ENCODE measurements around the gene KRTAP24-1. TPM values are rescaled to one million over a fixed set of nuclear protein-coding genes. Genes with fewer than 3 reads are reported as not detected.

KRTAP24-1 gene
- total RNA-seq, 1 experiment from 2014 or later: not detected

DNA sequence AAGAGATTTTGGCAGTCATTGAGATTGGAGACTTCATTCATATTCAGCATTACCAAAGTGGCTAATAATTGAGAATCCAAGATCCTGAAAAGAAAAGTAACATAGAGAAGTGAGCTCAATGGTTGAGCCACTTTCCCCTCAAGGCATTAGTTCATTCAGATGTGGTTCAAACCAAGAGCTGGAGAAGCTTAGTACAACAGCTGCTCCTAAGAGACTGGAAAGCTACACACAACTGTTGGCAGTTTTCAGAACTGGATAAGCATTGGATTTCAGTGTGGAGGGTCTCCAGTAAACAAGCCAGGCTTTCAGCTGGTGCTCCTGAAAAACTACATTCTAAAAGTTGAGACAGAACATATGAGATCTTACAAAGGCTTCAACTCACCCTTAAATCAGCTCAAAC lies 37.7 kb downstream of the KRTAP24-1 start:
- no peak for TF ChIP-seq EZH2 (IDR thresholded peaks at IDR 0.05; ENCODE audit: low read depth)
- TF ChIP-seq, protein P1, sequence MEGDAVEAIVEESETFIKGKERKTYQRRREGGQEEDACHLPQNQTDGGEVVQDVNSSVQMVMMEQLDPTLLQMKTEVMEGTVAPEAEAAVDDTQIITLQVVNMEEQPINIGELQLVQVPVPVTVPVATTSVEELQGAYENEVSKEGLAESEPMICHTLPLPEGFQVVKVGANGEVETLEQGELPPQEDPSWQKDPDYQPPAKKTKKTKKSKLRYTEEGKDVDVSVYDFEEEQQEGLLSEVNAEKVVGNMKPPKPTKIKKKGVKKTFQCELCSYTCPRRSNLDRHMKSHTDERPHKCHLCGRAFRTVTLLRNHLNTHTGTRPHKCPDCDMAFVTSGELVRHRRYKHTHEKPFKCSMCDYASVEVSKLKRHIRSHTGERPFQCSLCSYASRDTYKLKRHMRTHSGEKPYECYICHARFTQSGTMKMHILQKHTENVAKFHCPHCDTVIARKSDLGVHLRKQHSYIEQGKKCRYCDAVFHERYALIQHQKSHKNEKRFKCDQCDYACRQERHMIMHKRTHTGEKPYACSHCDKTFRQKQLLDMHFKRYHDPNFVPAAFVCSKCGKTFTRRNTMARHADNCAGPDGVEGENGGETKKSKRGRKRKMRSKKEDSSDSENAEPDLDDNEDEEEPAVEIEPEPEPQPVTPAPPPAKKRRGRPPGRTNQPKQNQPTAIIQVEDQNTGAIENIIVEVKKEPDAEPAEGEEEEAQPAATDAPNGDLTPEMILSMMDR (conservative IDR thresholded peaks at IDR 0.05): no peak
- H3K27ac ChIP-seq: no peak overlapping the region
- intact Hi-C loops (cut with micrococcal nuclease; ENCODE audit: unreplicated experiment): no loop called here

DNA sequence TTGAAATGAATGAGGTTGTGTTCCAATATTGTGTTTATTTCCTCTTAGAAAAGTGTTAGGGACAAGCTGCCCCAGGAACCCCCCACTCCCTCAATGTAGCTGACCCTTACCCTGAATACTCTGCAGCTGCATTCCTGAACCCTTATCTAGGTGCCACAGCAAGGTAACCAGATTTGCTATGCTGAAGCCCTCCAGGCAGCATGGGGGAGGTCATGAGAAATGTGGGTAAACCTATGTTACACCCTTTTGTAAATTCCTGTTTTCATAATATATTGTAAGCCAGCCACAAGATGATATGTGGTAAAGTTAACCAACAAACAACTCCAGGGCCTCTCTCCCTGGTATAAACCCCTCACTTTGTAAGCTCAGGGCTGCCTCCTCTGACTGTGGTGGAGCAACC lies 39.1 kb downstream of the KRTAP24-1 start:
- DNase-seq: peak in 1 of 2 experiments; percentile 39
- Histone ChIP-seq H3K79me2 (ENCODE audit: low read depth) (no peaks in the 10 kb centered on the region), H3K4me2 (no peak overlapping the region), H3F3A (ENCODE audit: insufficient read depth, low read depth) (peaks cover 7% of the 10 kb centered on the region; the same call in 1 of the 2 replicates), H4K20me1 (ENCODE audit: insufficient read depth) (no peaks in the 10 kb centered on the region), H3K27ac (peak overlapping the region; percentile 23; the same call in 1 of the 2 replicates), H3K9me3 (ENCODE audit: insufficient read depth, low read depth) (no peaks in the 10 kb centered on the region), H3K9me2 (ENCODE audit: insufficient read depth) (no peaks in the 10 kb centered on the region), H2AFZ (0 out of 2 replicates have a peak overlapping the region, but pooled peaks have one; percentile 11), H3K27me3 (ENCODE audit: insufficient read depth, low read depth) (no peaks in the 10 kb centered on the region), H3K4me3 (no peak overlapping the region), H3K4me1 (replicated peaks; ENCODE audit: insufficient read depth) (0 out of 2 replicates have a peak, but pooled peaks cover 4% of the 10 kb centered on the region), H3K36me3 (ENCODE audit: low read depth) (no peaks in the 10 kb centered on the region)
- intact Hi-C loops (cut with micrococcal nuclease; ENCODE audit: unreplicated experiment): no loop called here
- no TSS peak for BruUV-seq (replicated peaks)
- CTCF ChIA-PET: no interaction called here
- POLR2A ChIA-PET (ENCODE audit: unreplicated experiment): no interaction called here
- TF ChIP-seq, protein P1 (conservative IDR thresholded peaks at IDR 0.05): no peak

More for the DNA sequence above, 37.7 kb downstream of the KRTAP24-1 start:
- no peak overlapping the region for H2AFZ ChIP-seq
- ChIA-PET CTCF (interaction anchor here (0.6 kb wide), 1 partner anchor 13 kb away, joined by 3 read pairs; no protein-coding TSS in a partner anchor), POLR2A (ENCODE audit: unreplicated experiment) (no interaction called here)
- no peaks in the 10 kb centered on the region for H4K20me1 ChIP-seq (ENCODE audit: insufficient read depth)
- no TSS peak for BruUV-seq (replicated peaks)
- no peaks in the 10 kb centered on the region for H3K9me3 ChIP-seq (ENCODE audit: insufficient read depth, low read depth)
- DNase-seq: no peak
- H3F3A ChIP-seq (ENCODE audit: insufficient read depth, low read depth): peaks cover 7% of the 10 kb centered on the region; the same call in 1 of the 2 replicates
- H3K4me1 ChIP-seq (replicated peaks; ENCODE audit: insufficient read depth): 0 out of 2 replicates have a peak, but pooled peaks cover 4% of the 10 kb centered on the region
- H3K36me3 ChIP-seq (ENCODE audit: low read depth): no peaks in the 10 kb centered on the region
- H3K4me3 ChIP-seq: no peak overlapping the region
- no peaks in the 10 kb centered on the region for H3K79me2 ChIP-seq (ENCODE audit: low read depth)
- no peaks in the 10 kb centered on the region for H3K27me3 ChIP-seq (ENCODE audit: insufficient read depth, low read depth)
- no peak overlapping the region for H3K4me2 ChIP-seq
- H3K9me2 ChIP-seq (ENCODE audit: insufficient read depth): no peaks in the 10 kb centered on the region

DNA sequence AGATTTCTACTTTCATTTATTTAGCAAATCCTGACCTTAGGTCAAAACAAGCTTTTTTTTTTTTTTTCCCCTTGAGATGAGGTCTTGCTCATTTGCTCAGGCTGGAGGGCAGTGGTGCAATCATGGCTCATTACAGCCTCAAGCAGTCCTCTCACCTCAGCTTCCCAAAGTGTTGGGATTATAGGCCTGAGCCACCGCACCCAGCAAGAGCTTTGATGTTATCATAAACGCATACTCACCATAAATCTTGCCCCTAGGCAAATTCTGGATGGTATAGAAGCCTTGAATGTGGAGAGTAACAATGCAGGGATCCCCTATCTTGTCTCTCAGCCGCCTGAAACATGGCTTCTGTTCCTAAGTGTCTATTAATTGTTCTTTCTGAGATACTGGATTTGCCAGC lies 42.1 kb downstream of the KRTAP24-1 start:
- peaks cover 8% of the 10 kb centered on the region for H3K4me1 ChIP-seq (replicated peaks; ENCODE audit: insufficient read depth)
- no TSS peak for BruUV-seq (replicated peaks)
- intact Hi-C loops (cut with micrococcal nuclease; ENCODE audit: unreplicated experiment): no loop called here
- no peak overlapping the region for H3K4me2 ChIP-seq
- H4K20me1 ChIP-seq (ENCODE audit: insufficient read depth): no peaks in the 10 kb centered on the region
- no peaks in the 10 kb centered on the region for H3K27me3 ChIP-seq (ENCODE audit: insufficient read depth, low read depth)
- CTCF ChIA-PET: no interaction called here
- H3F3A ChIP-seq (ENCODE audit: insufficient read depth, low read depth): peaks cover 7% of the 10 kb centered on the region
- no peaks in the 10 kb centered on the region for H3K9me2 ChIP-seq (ENCODE audit: insufficient read depth)
- no peak for TF ChIP-seq EZH2 (IDR thresholded peaks at IDR 0.05; ENCODE audit: low read depth)
- TF ChIP-seq, protein P1 (conservative IDR thresholded peaks at IDR 0.05): no peak
- H3K27ac ChIP-seq: no peak overlapping the region
- no peaks in the 10 kb centered on the region for H3K36me3 ChIP-seq (ENCODE audit: low read depth)
- H3K9me3 ChIP-seq (ENCODE audit: insufficient read depth, low read depth): no peaks in the 10 kb centered on the region
- H2AFZ ChIP-seq: no peak overlapping the region; the same call in 1 of the 2 replicates
- no peak overlapping the region for H3K4me3 ChIP-seq
- peak in 1 of 2 experiments; percentile 54 for DNase-seq
- H3K79me2 ChIP-seq (ENCODE audit: low read depth): no peaks in the 10 kb centered on the region
- POLR2A ChIA-PET (ENCODE audit: unreplicated experiment): no interaction called here

All from PC-9 (cell line).